ENCODE measurements around the gene CRISP3.
"Not testable (repeated sequence)": the region's sequence is repeated elsewhere in the genome, so short reads cannot be mapped to it uniquely, and the experiment has no call there.

Gene CRISP3

GRCh38 chr6:49744259-49744658 is at the start of gene CRISP3:
Gene CRISP3, minus strand, starts transcription at chr6:49744388. Its CDS starts 21 bp downstream, at chr6:49744367.
- no peak for DNase-seq

- DNase-seq = no peak
Observed at GRCh38 chr6:49790341-49790740, 46.2 kb upstream of the CRISP3 start.

- no peak for DNase-seq
Observed at GRCh38 chr6:49787176-49787575, 43.0 kb upstream of the CRISP3 start, which contains the start of gene PGK2. Gene PGK2, minus strand, starts transcription at chr6:49787285. Its CDS starts 98 bp downstream, at chr6:49787187.

- DNase-seq = no peak
Observed at GRCh38 chr6:49784272-49784671, 40.1 kb upstream of the CRISP3 start.

GRCh38 chr6:49782725-49783124 is 38.5 kb upstream of the CRISP3 start:
- no peak for DNase-seq

GRCh38 chr6:49782293-49782692 is 38.1 kb upstream of the CRISP3 start:
- DNase-seq = no peak

- DNase-seq = no peak
Observed at GRCh38 chr6:49776444-49776843, 32.3 kb upstream of the CRISP3 start.

GRCh38 chr6:49775043-49775442 is 30.9 kb upstream of the CRISP3 start:
- no peak for DNase-seq

- no peak for DNase-seq
Observed at GRCh38 chr6:49772285-49772684, 28.1 kb upstream of the CRISP3 start.

GRCh38 chr6:49766762-49767161 is 22.6 kb upstream of the CRISP3 start:
- no peak for DNase-seq

- no peak for DNase-seq
Observed at GRCh38 chr6:49764571-49765236, 20.5 kb upstream of the CRISP3 start.

- no peak for DNase-seq
Observed at GRCh38 chr6:49743429-49743828, 759 bp downstream of the CRISP3 start.

GRCh38 chr6:49739423-49739822 is 4.8 kb downstream of the CRISP3 start:
- DNase-seq = no peak

- DNase-seq = no peak
Observed at GRCh38 chr6:49736017-49736508, 8.1 kb downstream of the CRISP3 start.

- DNase-seq = no peak
Observed at GRCh38 chr6:49733680-49734079, 10.5 kb downstream of the CRISP3 start.

- DNase-seq = no peak
Observed at GRCh38 chr6:49732781-49733180, 11.4 kb downstream of the CRISP3 start.

GRCh38 chr6:49730251-49730650 is 13.9 kb downstream of the CRISP3 start:
- DNase-seq = no peak

- DNase-seq = not testable (repeated sequence)
Observed at GRCh38 chr6:49723917-49724316, 20.3 kb downstream of the CRISP3 start.

GRCh38 chr6:49721297-49721696 is 22.9 kb downstream of the CRISP3 start:
- no peak for DNase-seq

GRCh38 chr6:49720372-49720771 is 23.8 kb downstream of the CRISP3 start:
- no peak for DNase-seq

GRCh38 chr6:49713346-49713745 is 30.8 kb downstream of the CRISP3 start, which contains the start of gene CRISP2:
Gene CRISP2, minus strand, starts transcription at chr6:49713543. Its CDS starts 4,347 bp downstream, at chr6:49709196.
- no peak for DNase-seq

- DNase-seq = no peak
Observed at GRCh38 chr6:49698478-49698877, 45.7 kb downstream of the CRISP3 start.

- DNase-seq = no peak
Observed at GRCh38 chr6:49693512-49693911, 50.7 kb downstream of the CRISP3 start.

- no peak for DNase-seq
Observed at GRCh38 chr6:49692534-49692933, 51.7 kb downstream of the CRISP3 start.
